A673 (cell line): ENCODE results near the gene WDFY3.

ENCODE experiments used
- CTCF ChIP-seq: fragments of 300-800, 200-600 bp; sonication (generic); conservative IDR thresholded peaks from 2 replicates; pipeline ENCODE4 v1.5.1; 2017; ENCODE audit warnings: low read depth, mild to moderate bottlenecking, antibody characterized with exemption, low read length, moderate library complexity, mixed read lengths
- EZH2 ChIP-seq: fragments of 200-600 bp; sonication (generic); IDR thresholded peaks from 2 replicates; pipeline ENCODE4 v1.6.1; 2017; ENCODE audit warnings: borderline replicate concordance, low read depth, mild to moderate bottlenecking, mixed read lengths, antibody characterized with exemption, low read length; ENCODE audit not compliant: poor library complexity, severe bottlenecking

DNA sequence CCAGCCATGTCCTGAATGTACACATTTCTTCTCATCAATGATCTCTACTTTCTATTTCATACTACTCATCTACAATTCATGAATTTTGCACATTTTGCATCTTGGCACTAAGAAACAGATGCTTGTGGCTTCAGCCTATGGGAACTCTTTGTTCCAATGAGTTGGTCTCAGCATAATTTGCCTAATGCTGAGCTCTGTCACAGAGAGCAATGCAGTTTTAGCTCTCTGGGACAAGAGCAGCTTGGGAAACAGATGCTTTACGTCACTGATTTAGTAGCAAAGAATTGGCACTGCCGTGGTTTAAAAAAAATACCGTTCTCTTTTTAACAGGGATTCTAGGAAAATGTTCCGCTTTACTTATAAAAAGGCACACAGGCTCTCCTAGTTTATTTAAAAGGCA is 162.4 kb downstream of the WDFY3 start:
- TF ChIP-seq CTCF (no peak), EZH2 (no peak)
